AG04450 (cell line): Measurements from ENCODE around the gene CNTN5. TPM values are rescaled to one million over a fixed set of nuclear protein-coding genes. Genes with fewer than 3 reads are reported as not detected.

Source experiments
- CTCF ChIA-PET: fragments of 300-600, 350-600 bp; formaldehyde crosslinking; extraction: SDS; loops from one replicate; lab custom pipeline; 2022; ENCODE audit warnings: antibody characterized with exemption, inconsistent platforms; lab: Charles Lee
- POLR2A ChIA-PET: fragments of 350-600 bp; formaldehyde crosslinking; extraction: SDS; loops from one replicate; lab custom pipeline; 2021; ENCODE audit warnings: antibody characterized with exemption, inconsistent platforms; lab: Yijun Ruan, JAX
- DNase-seq: peaks from one replicate; pipeline ENCODE4 v3.0.0-alpha.2; 2011; ENCODE audit warnings: low read depth, low spot score
- H3K27ac ChIP-seq: one replicate; pipeline ENCODE4 v1.5.1; 2012; ENCODE audit warnings: low read depth, low read length, control low read depth
- H3K27me3 ChIP-seq: one replicate; pipeline ENCODE4 v1.6.0; 2012; ENCODE audit warnings: low read length; ENCODE audit not compliant: control insufficient read depth, insufficient read depth
- H3K4me3 ChIP-seq: 2 replicates; pipeline ENCODE4 v1.5.1; 2011; ENCODE audit warnings: mild to moderate bottlenecking, low read depth, low read length, control low read depth
- H3K9me3 ChIP-seq: 2 replicates; pipeline ENCODE4 v1.5.1; 2012; ENCODE audit warnings: low read length; ENCODE audit not compliant: control insufficient read depth, insufficient read depth
- polyA minus RNA-seq: library from RNA; depleted of rRNA, polyadenylated mRNA; stranded (reverse); fragments of >200 nt; gene quantifications from 2 replicates; pipeline ENCODE4 v1.2.3, GENCODE V29; 2011; rRNA and poly(A)+ RNA removed
- polyA plus RNA-seq: library from polyadenylated mRNA; depleted of rRNA; stranded (reverse); fragments of >200 nt; gene quantifications from 2 replicates; pipeline ENCODE4 v1.2.3, GENCODE V29; 2011; rRNA removed
- TF ChIP-seq, protein P1 (sequence below): IDR thresholded peaks from 2 replicates; pipeline ENCODE4 v1.5.1; 2011; ENCODE audit warnings: low read depth, low read length, control low read depth, inconsistent platforms

The CNTN5 gene
- polyA plus RNA-seq (not detected in 2 replicates), polyA minus RNA-seq (0.52 TPM in 1 of 2 replicates, not detected in the other)

DNA sequence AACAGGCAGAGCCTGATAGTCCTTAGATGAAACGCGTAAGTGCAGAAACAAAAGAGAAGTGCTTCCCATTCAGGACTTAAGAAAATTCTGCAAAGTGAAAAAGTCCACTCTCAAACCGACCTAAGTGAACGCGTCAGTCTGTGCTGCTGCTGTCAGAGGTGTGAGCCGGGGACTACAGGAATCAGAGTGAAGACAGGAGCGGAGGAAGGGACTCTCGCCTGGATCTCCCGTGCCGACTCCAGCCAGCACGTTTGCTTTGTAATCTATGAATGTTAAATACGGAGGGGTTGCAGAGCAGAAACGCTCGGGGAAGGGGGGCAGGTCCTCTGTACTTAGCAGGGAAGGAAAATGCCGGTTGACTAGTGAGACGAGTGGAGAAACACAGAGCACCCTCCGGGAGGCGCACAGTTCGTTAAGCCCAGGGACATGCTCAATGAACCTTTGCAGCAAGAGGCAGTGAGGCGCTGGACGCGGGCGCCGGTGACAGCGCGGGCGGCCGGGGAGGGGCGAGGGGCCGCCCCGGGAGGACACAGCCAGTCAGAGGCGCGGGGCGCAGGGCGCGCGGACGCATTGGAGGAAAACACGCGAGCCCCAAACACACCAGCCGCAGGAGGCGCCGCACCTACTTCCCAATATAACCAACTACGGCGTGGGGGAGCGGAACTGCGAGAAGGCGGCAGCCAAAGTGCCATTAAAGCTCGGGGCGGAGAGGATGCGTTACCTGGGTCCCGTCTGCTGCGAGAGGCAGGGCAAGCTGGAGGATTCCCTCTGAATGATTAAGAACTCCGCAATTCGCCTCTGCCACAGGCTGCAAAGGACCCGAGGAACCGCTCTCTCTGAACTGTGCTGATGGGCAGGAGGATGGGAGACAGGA lies at the start of gene CNTN5:
Gene CNTN5, plus strand, starts transcription at position 598 of the 874 bp plus-strand sequence.
- H3K27me3 ChIP-seq = no peaks in the 10 kb centered on the region
- POLR2A ChIA-PET = no interaction called here
- no peak within 1 kb of the TSS for H3K27ac ChIP-seq
- DNase-seq = no peak
- no peaks in the 10 kb centered on the region for H3K9me3 ChIP-seq
- CTCF ChIA-PET = interaction anchor here (1.5 kb wide), 1 partner anchor 719 kb away, joined by 4 read pairs; no protein-coding TSS in a partner anchor
- H3K4me3 ChIP-seq = peak within 1 kb of the TSS; percentile 29
- TF ChIP-seq, protein P1, sequence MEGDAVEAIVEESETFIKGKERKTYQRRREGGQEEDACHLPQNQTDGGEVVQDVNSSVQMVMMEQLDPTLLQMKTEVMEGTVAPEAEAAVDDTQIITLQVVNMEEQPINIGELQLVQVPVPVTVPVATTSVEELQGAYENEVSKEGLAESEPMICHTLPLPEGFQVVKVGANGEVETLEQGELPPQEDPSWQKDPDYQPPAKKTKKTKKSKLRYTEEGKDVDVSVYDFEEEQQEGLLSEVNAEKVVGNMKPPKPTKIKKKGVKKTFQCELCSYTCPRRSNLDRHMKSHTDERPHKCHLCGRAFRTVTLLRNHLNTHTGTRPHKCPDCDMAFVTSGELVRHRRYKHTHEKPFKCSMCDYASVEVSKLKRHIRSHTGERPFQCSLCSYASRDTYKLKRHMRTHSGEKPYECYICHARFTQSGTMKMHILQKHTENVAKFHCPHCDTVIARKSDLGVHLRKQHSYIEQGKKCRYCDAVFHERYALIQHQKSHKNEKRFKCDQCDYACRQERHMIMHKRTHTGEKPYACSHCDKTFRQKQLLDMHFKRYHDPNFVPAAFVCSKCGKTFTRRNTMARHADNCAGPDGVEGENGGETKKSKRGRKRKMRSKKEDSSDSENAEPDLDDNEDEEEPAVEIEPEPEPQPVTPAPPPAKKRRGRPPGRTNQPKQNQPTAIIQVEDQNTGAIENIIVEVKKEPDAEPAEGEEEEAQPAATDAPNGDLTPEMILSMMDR = no peak

- ChIA-PET CTCF (interaction anchor here (0.6 kb wide), 1 partner anchor 75 kb away, joined by 5 read pairs; no protein-coding TSS in a partner anchor), POLR2A (no interaction called here)
- H3K27ac ChIP-seq = no peak overlapping the region
- no peak for DNase-seq
- H3K4me3 ChIP-seq = no peak overlapping the region
- TF ChIP-seq, protein P1 = no peak
- H3K9me3 ChIP-seq = no peaks in the 10 kb centered on the region; the same call in 1 of the 2 replicates
- H3K27me3 ChIP-seq = no peaks in the 10 kb centered on the region
These were observed 41.5 kb upstream of the CNTN5 start for GRCh38 chr11:98979205-98979604.

GRCh38 chr11:99015634-99016454 lies 4.9 kb upstream of the CNTN5 start:
- no peaks in the 10 kb centered on the region for H3K27me3 ChIP-seq
- DNase-seq = peak; percentile 4
- ChIA-PET CTCF (interaction anchor here (0.6 to 5.7 kb wide), 24 partner anchors 8 to 1406 kb away, joined by 3 to 54 read pairs (median 3); no protein-coding TSS in a partner anchor), POLR2A (no interaction called here)
- TF ChIP-seq, protein P1 = peak; percentile 93
- no peak overlapping the region for H3K4me3 ChIP-seq
- H3K27ac ChIP-seq = no peak overlapping the region
- H3K9me3 ChIP-seq = peaks cover 3% of the 10 kb centered on the region; the same call in 1 of the 2 replicates

DNA sequence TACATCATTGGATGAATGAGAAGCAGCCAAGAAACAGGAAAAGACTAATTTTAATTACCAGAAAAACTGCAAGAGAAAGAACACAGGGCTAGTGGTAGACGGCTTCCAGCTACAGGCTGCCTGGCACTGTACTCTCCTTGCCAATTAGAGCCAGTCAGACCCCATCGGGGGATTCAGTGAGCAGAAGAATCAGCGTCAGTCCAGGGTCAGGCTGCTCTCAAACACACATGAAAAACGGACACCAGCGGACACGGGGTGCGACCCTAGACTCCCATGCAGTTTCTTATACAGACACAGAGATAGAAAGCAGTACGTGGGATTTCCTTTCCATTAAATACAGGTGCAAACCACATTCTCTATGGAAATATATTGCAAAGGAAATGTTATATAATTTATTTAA lies 1.1 kb upstream of the CNTN5 start:
- CTCF ChIA-PET = interaction anchor here (5.7 kb wide), 1 partner anchor 720 kb away, joined by 54 read pairs; no protein-coding TSS in a partner anchor

More for the DNA sequence above, 1.1 kb upstream of the CNTN5 start:
- DNase-seq = no peak
- H3K27me3 ChIP-seq = no peaks in the 10 kb centered on the region
- H3K9me3 ChIP-seq = no peaks in the 10 kb centered on the region
- H3K27ac ChIP-seq = no peak overlapping the region
- POLR2A ChIA-PET = no interaction called here
- no peak overlapping the region for H3K4me3 ChIP-seq
- TF ChIP-seq, protein P1 = no peak
